DOHH2 (cell line): ENCODE results near the gene LOC128125822.

ENCODE experiments used
- CTCF ChIP-seq: fragments of 200-600 bp; sonication (generic); IDR thresholded peaks from one replicate; pipeline ENCODE4 v1.5.1; 2014; ENCODE audit warnings: antibody characterized with exemption, mild to moderate bottlenecking, low read depth, low read length; ENCODE audit not compliant: poor library complexity, severe bottlenecking
- EZH2phosphoT487 ChIP-seq: fragments of 200-600 bp; sonication (generic); IDR thresholded peaks from 2 replicates; pipeline ENCODE4 v1.6.1; 2017; ENCODE audit warnings: borderline replicate concordance, mild to moderate bottlenecking, antibody characterized with exemption, low read length, moderate library complexity, mixed read lengths

GRCh38 chr6:63579937-63580703 is 7.8 kb downstream of the LOC128125822 start:
- TF ChIP-seq CTCF (no peak), EZH2phosphoT487 (no peak)
